Activated CD4-positive, alpha-beta T cell treated with anti-CD3 and anti-CD28 coated beads, Interleukin-2, amount 50 U/mL, for 1 hour (primary cell): ENCODE data around the gene YBX3.
"Not testable (repeated sequence)": the region's sequence is repeated elsewhere in the genome, so short reads cannot be mapped to it uniquely, and the experiment has no call there.

Experiments
- DNase-seq: peaks from one replicate; pipeline ENCODE4 v3.0.0-alpha.2; 2020

The YBX3 gene

DNA sequence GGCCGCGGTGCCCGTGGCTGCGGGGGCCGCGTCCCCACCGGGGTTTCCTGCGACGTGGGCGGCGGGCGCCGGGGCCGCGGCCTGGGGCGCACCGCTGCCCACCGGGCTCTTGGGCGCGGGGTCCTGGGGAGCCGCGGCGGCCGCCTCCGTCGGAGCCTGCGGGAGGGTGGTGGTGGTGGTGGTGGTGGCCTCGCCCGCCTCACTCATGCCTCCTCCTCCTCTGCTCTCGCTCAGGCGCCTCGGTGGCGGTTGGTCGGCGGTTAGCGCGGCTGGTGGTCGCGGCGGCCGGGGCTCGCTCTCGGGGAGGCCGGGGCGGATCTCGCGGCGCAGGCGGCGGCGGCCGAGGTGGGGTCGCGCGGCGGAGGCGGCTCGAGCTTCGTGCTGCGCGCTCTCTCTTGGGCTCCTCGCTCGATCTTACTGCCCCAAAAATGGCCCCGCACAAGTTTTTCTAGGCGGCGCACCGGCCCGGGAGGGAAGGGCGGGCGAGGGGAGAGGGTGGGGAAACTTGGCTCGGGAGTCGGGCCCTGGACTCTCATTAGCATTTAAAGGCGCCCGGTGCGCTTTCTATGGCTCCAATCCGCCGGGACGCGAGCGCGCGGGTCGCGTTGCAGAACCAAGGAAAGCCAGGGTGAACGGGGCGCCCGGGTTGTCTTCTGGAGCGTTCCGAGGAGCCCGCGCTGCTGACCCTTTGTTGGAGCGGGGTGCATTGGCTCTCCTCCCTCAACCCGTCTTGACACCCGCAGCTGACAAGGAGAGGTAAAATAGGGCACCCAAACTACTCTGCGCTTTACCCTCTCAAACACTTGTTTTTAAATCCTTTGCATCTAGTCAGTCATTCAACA lies at the start of gene YBX3:
YBX3 (minus strand) TSS at position 419 of the 842 bp plus-strand sequence; CDS start at position 207, 212 bp downstream.
- DNase-seq, result peak; percentile 13

DNA sequence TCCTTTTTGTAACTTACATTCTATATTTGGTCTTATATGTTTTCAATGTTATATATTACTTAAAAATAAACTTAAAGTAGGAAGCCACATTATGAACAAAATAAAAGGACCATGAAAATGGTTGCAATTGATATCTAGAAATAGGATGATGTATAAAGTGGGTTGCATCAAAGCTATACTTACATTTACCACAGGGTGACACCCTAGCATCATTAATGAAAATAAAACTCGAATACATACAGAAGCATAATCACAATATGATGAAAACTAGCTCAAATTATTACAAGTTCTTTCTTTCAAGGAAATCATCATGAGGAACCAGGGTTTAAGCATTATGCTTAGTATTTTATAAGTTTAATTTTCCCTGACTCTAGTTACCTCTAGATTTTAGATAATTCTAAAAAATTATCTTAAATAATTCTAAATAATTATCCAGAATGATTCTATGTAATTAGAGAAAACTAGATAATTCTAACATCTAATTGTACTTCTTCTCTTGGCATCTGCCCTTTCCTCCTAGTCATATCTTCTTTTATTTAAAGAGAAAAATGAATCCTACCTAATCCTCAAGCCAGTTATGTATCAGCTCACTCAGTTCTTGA lies 48.1 kb upstream of the YBX3 start:
- no peak for DNase-seq

DNA sequence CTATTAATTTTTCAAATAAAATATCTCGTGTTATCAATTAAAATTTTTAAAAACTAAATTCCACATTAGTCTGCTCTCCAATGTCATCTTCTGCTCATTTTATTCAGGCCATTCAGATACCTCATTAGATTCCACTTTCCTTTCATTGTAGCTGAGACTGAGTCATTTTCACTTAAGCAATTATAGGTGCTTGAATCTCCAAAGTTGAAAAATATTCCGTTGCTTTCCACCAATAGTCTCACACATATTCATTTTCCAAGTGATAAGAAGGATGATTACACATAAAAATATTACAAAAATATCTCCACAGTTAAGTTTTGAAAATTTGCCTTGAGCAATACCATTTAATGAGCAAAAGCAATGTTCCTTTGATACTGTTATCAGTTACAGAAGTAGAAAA lies 36.5 kb upstream of the YBX3 start:
- no peak for DNase-seq

DNA sequence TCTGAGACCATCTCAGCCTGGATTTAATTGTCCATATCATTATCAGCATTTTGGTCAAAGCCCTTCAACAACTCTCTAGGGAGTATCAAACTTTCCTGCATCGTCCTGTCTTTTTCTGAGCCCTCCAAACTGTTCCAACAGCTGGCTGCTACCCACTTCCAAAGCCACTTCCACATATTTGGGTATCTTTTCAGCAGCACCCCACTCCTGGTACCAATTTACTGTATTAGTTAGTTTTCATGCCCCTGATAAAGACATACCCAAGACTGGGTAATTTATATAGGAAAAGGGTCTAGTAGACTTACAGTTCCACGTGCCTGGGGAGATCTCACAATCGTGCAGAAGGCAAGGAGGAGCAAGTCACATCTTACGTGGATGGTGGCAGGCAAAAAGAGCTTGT lies 33.1 kb upstream of the YBX3 start:
- DNase-seq, result no peak

DNA sequence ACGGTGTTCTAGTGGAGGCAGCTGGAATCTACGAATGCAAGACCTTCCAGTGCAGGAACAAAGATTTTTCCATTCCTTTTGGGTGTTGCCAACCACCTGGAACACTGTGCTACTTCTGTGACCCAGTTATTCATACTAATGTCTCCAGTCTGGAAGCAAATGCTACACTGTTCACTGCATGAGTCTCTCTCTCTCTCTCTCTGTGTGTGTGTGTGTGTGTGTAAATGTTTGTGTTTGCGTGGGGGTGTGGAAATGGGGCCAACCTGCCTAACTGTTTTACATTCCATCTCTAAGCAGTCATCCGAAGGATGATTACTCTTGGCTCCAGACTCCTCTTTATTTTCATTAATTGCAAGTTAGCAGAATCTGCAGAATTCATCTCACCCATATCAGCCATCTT lies 29.9 kb upstream of the YBX3 start:
- DNase-seq, result no peak

DNA sequence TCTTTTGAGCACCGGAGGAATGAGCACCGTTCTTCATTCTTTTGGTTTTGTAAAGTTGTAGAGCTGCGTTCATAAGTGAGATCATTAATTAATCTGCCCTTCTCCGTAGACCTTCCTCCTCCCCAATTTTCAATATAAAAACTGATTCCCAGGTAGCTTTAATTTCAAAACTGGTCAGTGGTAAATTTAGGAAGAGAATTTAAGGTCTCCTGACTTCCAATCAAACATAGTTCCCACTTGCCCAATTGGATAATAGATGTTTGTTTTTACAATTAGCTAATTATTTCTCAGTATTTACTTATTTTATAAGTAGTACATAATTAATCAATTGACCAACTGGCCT lies 27.2 kb upstream of the YBX3 start:
- no peak for DNase-seq

DNA sequence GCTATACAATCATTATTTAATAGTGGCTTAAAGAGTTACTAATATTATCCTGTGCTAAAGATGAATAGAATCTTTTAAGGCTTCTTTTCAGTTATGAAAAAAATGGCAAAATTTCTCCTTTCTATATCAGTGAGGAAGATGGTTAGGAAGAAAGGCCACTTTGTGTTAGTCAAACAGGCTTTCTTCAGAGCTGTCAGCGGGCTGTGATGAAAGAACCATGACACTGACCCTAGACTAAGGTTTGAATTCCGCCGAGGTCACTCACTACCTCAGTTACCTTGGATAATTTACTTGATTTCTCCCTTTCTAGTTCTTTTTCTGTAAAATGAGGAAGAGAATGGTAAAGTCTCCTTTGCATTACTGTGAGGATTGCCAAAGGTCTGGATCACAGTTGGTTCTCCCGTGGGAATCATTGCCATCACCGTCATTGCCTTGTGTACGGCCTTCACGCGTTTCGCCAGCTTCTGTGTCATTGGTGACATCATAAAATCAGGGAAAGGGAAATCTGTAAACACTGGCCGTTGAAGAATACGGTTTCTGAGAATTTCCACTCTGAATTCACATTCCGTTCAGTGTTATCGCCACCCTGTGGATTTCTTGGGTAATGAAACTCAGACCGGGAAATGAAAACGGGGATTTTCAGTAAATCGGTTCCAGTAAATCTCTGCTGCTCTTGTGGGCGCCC lies 26.7 kb upstream of the YBX3 start:
- peak; percentile 56 for DNase-seq

DNA sequence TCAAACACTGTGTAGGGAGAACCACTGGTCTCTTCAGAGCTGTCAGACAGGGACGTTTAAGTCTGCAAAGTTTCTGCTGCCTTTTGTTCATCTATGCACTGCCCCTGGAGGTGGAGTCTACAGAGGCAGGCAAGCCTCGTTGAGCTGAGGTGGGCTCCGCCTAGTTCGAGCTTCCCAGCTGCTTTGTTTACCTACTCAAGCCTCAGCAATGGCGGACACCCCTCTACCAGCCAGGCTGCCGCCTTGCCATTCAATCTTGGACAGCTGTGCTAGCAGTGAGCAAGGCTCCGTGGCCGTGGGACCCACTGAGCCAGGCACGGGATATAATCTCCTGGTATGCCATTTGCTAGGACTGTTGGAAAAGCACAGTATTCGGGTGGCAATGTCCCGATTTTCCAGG lies 24.6 kb upstream of the YBX3 start:
- no peak for DNase-seq

DNA sequence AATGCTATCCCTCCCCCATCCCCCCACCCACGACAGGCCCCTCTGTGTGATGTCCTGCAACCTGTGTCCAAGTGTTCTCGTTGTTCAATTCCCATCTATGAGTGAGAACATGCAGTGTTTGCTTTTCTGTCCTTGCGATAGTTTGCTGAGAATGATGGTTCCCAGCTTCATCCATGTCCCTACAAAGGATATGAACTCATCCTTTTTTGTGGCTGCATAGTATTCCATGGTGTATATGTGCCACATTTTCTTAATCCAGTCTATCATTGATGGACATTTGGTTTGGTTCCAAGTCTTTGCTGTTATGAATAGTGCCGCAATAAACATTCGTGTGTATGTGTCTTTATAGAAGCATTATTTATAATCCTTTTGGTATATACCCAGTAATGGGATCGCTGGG lies 20.3 kb upstream of the YBX3 start:
- not testable (repeated sequence) for DNase-seq

DNA sequence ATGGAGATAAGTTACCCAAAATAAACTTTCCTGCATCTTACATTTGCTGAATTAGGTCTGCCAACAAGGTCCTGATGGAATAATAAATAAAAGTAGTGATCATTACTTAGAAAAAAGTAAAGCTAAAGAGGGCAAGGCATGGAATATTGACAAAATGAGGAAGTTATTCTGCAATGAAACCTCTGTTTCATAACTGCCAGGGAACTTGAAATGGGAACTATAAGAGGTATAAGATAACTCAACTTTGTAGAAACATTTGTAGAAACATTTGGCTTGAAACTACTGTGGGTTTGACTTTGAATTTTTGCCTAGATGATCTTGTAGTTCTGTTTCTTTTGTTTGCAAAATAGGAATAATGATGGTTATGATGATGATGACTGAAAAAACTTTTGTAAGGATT lies 18.7 kb upstream of the YBX3 start:
- DNase-seq, result no peak

DNA sequence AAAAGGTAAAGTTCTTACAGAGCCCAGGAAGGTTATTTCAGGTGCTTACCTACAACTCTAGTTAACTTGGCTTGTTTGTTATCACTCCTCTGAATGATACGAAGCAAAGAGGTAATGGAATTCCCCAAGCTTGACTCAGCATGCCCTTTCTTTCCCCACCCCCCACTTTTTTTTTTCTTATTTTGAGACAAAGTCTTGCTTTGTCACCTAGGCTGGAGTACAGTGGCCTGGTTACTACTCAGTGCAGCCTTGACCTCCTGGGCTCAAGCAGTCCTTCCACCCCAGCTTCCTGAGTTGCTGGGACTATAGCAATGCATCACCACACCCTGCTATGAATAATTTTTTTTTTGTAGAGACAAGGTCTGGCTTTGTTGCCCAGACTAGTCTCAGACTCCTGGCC lies 17.1 kb upstream of the YBX3 start:
- DNase-seq, result no peak

DNA sequence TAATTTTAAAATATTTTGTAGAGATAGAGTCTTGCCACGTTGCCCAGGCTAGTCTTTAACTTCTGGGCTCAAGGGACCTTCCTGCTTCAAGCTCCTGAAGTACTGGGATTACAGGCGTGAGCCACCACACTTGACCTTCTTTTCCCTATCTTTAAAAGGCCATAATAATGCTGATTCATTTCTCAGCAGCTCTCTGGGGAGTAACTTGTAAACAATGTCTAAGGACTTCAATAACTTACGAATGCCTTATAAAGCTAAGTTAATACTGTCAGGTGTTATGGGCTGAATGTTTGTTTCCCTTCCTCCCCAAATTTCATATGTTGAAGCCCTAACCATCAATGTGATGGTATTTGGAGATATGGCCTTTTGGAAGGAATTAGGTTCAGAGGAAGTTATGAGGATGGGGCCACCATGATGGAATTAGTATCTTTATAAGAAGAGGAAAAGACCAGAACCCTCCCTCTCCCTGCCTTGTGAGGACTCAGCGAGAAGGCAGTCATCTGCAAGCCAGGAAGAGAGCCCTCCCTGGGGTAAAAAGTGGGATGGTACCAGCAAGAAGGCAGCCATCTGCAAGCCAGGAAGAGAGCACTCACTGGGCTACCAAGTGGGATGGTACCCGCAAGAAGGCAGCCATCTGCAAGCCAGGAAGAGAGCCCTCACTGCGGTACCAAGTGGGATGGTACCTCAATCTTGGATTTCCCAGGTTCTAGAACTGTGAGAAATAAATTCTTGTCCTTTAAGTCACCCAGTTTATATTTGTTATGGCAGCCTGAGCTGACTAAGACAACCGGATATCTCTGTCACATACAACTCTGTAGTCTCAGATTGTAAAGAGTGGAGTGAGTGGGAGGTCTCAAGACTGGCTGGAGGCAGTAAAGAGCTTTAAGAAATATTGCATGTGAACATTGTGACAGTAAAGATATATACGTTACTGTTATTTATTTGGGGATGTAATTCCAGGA lies 16.3 kb upstream of the YBX3 start:
- DNase-seq, result no peak

DNA sequence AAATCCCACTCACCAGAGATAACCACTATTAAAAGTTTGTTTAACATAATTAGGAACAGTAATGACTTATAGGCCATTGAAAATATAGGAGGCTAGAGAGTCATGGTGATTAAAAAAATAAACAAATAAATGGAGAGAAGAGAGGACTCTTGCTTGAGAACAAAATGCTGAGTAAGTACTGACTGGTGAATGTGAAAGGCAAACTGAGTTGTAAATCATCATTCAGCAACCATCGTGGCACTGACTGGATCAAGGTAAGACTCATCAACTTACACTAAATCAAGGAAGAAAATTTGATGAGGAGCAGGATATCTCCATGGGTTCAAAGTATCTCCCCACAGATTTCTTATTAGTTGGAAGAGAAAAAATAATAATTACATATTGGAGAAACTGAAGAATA lies 14.1 kb upstream of the YBX3 start:
- no peak for DNase-seq

DNA sequence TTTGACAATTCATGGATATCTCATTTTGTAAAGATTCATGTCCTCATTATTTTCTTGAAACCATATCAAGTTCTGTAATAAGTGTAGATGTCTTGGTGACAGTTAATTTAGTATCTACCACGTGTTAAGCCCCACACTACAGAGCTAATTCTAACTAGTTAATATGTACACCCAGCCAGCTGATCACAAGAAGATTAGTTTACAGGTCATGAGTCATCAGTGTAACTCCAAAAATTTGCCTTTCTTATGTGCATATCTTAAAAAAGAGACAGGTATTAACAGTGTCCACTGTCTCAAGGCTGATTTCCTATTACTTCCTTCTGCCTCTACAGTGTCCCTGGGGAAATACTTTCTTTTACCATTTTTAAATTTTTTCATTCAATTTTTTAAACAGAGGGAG lies 13.3 kb upstream of the YBX3 start:
- DNase-seq, result no peak

DNA sequence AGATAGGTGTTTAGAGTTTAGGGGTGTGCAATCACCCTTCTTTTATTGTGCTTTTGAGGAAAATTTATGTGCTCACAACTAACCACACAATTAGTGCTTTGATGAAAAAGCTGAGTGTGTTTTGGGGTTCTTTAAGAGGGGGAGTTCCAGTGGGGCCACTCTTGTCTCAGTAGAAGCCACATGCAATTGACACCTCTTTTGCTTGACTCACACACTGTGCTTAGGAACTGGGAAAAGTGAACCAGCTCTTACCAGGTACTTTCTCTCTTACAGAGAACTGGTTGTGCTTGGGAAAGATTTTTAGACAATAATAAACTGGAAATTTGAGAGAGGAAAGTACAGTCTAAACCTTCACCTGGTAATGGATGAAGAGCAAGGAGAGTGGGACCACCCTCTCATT lies 12.3 kb upstream of the YBX3 start:
- DNase-seq, result no peak

DNA sequence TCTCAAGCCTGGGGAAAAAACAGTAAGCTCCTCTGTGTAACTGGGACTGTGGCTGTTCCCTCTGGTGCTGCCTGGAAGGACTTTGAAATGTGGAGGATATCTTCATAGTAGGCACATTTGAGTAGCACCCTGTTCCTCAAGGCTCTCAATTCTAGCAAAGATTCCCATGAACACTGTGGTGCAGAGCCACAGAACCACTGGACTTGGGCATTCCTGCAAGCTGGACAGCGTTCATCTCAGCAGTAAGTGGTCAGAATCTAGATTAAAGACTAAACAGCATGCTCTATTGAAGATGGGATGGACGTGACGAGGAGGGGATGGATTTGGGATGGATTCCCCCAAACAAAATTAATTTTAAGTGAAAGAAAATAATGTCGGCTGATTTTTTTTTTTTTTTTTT lies 9.4 kb upstream of the YBX3 start:
- DNase-seq, result no peak

DNA sequence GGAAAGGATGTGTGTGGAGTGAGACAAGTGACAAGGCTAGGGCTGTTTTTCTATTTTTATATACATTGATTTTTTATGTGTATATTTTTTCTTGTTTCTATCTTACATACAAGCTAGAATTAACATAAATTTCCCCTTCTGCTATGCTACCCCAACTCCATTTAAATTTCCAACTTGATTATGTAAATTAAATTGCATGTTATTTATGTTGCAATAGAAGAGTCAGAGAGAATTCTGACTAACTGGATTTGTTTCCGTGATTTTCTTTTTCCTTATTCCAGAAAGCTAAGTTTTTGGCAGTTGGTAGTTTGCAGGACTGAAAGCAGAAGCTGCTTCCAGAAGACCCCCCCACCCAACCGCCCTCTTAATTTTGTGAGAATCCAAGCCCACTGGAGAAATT lies 8.9 kb upstream of the YBX3 start:
- no peak for DNase-seq

DNA sequence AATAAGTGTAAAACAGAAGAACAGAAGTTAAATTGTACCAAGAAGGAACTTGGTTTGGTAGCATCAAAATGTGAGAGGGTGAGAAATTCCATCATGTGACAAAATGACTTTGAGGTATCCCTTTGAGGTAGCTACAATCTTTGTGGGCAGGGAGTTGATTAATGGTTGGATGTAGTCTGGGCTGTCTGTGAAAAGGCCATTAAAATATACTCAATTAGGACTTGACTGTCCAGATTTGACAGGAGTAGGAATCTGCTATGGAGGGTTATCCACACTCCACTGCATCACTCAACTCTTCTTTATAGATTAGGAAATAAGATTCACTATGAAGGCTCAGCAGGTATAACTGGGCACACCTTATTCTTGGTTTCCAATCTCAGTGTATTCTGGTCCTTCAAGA lies 7.4 kb upstream of the YBX3 start:
- DNase-seq, result no peak

DNA sequence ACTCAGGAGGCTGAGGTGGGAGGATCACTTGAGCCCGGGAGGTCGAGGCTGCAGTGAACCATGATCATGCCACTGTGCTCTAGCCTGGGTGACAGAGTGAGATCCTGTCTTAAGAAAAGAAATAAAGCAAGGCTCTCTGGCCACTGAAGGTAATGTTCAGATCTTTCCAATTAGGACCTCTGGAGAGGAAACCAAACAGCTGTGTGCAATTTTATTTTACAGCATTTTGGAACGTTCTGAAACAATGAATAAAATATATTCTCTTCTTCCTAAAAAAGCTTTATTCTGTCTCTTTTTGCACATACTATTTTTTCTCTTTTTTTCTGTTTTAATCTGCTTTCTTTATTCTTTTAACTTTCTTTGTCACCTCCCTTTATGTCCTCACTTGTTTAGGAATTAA lies 5.0 kb upstream of the YBX3 start:
- DNase-seq, result no peak

DNA sequence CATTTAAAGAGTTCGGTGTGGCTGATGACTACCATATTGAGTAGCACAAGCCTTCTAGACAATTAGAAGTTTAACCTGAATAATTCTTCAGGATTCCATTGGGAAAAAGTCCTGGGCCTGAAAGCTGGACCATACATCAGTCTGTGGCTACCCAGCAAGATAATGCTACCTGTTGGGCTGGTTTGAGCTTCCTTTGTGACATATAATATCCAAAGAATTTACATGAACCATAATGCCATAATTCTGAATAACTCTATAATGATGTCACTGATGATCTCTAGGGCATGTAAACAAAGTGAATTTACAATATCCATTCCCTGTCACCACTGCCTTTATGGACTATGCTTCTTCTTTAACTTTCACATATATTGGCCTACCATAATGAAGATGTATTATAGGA lies 3.8 kb upstream of the YBX3 start:
- no peak for DNase-seq

DNA sequence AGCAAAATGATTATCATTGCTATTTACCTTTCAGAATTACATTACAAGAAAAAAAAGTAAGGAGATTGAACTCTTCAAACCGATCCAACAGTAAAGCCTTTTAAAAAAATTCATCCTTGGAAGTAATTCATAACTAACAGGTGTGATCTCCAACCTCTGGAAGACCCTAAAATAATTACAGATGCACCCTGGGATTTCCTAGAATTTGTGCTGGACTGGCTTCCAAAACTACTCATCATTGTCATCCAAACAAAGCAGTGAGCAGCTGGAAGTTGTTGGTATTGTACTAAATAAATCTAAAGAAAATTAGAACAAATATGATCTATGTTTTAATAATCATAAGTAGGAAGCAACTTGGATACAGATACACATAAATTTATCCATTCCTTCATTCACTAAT lies 1.9 kb upstream of the YBX3 start:
- no peak for DNase-seq

DNA sequence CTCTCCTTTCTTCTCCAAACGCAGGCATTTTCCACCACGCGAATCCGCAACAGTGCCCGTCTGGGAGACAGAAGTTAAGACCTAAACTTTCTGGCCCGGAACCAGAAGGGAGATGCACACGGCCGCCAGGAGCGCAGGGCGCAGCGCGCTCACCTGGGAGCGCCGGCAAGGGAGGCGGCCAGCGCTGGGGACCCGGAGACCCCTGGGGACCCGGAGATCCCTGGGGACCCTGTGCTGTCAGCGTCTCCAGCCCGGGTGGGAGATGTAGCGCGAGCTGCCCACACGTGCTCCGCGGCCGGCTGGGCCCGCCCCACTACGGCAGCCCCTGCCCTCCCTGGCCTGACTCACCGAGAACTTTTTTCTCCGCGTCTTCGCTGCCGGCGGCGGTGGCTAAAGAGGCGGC lies 620 bp downstream of the YBX3 start:
- DNase-seq, result peak; percentile 23
